Activated T-helper 1 cell treated with anti-CD3 and anti-CD28 coated beads, Interleukin-2, amount 50 U/mL, for 16 hours (primary cell): ENCODE results near the gene SPATS2.

Source experiments
- DNase-seq, 2 donors: peaks; one replicate each; pipeline ENCODE4 v3.0.0-alpha.2; 2020; ENCODE audit warnings: low read depth in 1 of 2, low spot score in 1 of 2

Gene SPATS2

DNA sequence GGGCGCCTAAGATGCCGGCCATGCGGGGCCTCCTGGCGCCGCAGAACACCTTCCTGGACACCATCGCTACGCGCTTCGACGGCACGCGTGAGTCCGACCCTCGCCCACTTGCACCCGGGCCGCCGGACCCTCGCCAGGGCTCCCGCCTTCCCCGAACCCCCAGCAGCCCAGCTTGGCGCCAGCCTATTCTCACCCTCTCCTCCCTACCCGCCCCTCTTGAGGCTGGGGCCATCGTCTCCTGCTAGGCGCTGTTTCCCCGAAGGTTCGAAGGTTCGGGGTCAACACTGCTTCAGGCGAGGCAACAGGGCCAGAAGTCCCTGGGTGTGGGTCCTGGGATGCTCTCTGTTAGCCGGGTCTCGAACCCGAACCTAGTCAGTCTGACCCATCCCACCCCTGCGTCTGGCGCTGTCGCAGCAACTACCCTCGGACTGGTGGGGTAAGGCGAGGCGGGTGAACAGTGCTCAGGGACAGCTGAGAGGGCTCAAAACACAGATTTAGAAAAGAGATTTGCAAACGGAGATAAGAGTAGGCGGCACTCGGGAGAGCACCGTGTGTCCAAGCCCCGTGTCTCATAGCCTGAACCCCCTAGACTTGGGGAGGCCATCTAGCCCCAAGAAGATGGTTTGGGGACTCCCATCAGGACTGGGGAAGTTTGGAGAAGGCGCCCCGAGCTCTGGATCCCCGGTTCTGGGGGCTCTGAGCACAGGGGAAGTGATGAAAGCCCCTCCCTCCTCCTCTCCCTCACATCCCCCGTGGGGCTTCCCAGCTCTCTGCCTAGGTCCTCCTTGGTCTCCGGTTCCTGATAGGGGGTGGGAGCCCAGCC, 172.4 kb downstream of the SPATS2 start:
- no peak for DNase-seq

DNA sequence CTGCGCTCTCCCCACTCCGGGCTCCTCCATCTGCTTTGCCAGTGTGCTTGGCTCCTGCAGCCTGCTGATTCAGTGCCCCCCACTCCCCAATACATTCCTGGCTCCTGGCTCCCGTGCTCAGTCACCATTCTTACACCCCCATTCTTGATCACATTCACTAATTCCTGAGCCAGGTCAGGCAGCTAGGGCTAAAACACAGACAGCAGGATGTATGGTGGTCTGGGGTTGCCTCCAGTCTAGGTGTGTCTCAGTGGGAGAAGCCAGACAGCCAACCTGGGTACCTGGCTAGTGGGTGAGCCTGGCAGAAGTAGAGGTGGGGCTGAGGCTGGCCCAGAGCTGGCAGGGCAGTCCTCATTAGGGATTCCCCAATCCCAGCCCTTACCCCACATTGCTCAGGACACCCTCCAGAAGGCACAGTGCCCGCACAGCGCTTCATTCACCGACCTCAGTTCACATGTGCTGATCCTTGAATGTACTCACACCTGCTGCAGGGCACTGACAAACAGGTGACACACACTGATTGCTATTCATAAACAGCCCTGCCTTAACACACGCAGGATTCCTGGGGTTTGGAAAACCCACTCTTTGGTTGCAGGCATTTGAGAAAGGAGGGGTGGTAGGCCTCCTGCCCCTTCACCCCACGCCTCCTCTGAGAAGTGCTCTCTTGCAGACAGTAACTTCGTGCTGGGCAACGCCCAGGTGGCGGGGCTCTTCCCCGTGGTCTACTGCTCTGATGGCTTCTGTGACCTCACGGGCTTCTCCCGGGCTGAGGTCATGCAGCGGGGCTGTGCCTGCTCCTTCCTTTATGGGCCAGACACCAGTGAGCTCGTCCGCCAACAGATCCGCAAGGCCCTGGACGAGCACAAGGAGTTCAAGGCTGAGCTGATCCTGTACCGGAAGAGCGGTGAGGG, 173.2 kb downstream of the SPATS2 start:
- DNase-seq, result no peak

DNA sequence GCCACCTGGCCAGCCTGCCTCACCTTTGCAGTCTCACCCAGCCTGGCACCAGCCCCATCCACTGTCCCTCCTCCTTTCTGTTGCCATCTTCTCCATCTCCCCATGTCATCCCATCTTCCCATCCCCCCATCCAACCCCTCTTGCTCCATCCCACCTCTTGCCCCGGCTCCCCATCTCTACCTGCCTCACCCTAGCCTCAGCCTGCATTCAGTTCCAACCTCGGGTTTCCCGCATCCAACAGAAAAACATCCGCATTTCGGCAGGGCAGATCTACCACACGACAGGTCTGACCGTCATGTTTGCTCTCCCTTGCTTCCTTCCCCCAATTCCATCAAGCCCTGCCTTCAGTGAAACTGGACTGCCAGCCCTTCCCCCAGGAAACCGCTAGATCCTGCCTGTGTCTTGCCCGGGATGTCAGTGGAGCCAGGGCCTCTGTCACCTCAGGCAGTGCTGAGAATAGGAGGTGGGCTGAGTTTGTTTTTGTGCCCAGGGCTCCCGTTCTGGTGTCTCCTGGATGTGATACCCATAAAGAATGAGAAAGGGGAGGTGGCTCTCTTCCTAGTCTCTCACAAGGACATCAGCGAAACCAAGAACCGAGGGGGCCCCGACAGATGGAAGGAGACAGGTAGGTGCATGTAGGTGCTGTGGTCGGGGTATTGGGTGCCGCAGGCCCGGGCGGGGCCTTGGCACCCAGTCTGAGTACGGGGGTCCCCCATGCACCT, 174.0 kb downstream of the SPATS2 start:
- no peak for DNase-seq

DNA sequence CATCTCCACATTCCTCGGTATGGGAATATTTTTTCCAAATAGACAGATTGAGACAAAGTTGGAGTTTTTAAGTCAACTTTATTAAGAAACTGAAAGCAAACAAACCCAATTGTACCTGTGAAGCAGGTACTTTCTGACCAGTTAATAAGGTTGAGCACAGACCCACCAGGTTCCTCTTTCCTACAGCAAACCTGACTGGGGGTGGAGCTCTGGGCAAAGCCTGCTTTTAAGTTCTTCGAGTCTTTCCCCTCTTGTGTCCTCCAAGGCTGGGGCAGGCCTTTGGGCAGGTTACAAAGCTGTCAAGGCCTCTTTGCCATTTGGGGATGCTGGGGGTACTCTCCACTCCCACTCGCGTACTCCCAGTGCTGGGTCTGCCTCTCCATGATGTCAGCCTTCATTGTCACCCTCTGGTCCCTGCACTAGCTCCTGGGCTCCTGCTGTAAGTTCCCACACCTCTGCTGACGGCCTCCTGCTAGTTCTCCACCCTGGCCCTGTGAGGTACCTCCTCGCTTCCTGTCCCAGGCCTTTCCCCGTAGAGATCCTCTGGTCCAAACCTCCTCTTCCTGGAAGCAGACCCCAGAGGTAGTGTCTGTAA, 174.7 kb downstream of the SPATS2 start:
- no peak for DNase-seq

DNA sequence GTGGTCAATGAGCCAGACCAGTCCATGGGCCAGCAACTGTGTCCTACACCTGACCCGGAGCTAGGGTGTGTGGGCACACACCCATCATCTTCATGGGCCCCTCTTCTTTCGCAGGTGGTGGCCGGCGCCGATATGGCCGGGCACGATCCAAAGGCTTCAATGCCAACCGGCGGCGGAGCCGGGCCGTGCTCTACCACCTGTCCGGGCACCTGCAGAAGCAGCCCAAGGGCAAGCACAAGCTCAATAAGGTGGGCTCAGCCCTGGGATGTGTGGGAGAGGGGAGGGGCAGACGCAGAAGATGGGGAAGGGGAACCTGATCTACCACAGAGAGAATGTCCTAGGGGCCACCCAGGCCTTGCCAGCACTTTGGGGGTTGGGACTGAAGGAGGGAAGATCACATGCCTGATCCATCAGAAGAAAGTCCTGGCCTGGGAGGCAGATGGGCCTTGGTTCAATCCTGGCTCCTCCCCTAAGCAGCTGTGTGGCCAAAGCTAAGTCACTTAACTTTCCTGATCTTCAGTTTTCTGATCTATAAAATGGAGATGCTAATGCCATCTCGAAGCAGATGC, 175.4 kb downstream of the SPATS2 start:
- DNase-seq, result no peak

DNA sequence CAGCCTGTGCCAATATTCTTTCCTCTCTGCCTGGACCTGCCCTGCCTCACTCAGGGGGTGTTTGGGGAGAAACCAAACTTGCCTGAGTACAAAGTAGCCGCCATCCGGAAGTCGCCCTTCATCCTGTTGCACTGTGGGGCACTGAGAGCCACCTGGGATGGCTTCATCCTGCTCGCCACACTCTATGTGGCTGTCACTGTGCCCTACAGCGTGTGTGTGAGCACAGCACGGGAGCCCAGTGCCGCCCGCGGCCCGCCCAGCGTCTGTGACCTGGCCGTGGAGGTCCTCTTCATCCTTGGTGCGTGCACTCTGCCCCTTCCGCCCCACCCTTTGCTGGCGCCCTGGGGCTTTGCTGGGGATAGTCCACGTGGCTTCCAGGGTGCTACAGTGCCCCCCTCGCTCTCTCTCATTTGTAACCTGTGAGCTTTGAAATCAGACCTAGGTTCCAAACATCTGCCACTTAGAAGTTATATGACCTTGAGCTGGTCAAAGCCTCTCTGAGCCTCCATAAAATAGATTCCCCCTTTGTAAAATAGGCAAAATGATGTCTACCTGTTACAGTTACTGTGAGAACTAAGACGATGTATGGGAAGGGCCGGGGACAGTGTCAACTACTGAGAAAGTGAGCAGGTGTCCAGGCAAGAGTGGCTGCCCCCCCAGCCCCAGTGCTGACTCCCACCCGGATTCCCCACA, 176.1 kb downstream of the SPATS2 start:
- no peak for DNase-seq

DNA sequence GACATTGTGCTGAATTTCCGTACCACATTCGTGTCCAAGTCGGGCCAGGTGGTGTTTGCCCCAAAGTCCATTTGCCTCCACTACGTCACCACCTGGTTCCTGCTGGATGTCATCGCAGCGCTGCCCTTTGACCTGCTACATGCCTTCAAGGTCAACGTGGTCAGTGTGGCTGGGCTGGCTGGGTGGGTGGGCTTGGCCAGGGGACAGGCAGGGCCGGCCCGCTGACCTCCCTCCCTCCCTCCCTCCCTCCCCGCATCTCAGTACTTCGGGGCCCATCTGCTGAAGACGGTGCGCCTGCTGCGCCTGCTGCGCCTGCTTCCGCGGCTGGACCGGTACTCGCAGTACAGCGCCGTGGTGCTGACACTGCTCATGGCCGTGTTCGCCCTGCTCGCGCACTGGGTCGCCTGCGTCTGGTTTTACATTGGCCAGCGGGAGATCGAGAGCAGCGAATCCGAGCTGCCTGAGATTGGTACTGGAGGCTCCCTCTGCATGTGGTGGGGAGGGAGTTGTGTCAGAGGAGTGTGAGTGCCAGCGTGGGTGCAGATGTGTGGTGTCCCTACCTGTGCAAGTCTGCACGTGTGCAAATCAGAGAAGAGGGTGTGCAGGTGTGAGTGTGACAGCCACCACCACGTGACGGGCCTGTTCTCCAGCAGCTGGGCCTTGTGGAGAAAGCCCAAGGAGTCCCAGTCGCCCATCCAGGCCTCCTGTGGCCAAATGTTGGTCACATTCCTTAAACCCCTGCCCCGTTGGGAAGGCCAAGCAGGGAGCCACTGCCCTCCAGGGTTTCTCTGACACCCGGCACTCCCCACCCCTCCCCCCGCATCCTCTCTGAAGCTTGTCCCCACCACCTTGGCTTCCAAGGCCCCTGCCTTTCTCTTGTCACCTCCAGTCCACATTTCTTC, 176.9 kb downstream of the SPATS2 start:
- no peak for DNase-seq

DNA sequence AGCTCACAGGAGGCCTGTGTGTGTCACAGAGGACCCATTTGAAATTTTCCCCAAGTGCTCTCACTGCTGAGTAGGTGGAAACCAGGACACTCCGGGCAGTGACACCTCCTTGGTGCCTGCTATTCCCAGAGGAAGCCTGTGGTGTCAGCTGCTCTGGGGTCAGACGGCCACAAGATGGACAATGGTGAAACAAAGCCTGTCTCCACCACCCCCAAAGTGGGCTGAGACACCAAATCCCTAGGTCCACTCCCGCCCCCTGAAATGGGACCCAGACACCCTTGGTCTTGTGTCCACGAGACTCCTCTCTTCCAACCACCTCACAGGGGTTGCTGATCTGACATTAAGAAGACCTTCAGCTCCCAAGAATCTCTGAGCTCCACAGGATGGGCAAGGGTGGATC, 178.6 kb downstream of the SPATS2 start:
- DNase-seq, result no peak

DNA sequence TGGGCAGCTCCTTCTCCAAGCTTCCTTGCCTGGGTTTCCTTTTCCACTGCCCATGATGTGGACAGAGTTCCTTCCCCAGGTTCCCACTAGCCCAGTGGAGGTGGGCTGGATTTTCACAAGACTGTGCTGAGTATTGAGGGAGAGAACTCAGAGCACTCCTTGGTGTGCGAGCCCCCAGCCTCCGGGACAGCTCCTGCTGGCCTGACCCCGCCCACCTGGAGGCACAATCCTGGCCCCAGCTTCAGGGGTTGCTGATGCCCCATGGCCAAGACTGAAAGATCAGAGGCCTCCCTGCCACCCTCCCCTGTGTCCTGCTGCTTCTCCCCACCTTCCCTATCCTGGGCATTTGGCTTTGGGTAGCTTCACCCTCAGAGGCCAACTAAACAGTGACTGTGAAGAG, 179.2 kb downstream of the SPATS2 start:
- no peak for DNase-seq

DNA sequence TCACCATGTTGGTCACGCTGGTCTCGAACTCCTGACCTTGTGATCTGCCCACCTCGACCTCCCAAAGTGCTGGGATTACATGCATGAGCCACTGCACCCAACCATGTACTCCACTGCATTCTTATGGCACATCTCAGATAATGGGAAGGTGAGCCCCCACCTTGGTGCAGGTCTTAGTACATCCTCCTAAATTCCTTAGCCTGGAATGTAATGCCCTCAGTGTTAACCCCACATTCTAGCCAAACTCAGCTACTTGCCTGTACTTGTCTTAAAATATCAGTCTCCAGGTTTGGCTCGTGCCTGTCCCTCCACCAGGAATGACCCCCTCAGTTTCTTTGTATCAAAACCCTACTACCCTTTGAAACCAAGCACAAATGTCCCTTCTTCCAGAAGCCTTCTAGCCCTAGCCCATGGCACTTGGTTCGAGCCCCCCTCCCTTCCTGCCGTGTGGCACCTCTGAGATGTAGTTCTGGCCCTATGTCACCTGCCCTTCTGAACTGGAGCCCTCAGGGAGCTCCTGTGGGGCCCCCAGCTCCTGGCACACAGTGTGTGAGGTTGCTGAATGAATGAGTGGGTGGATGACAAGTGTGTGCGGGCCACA, 179.9 kb downstream of the SPATS2 start:
- no peak for DNase-seq

DNA sequence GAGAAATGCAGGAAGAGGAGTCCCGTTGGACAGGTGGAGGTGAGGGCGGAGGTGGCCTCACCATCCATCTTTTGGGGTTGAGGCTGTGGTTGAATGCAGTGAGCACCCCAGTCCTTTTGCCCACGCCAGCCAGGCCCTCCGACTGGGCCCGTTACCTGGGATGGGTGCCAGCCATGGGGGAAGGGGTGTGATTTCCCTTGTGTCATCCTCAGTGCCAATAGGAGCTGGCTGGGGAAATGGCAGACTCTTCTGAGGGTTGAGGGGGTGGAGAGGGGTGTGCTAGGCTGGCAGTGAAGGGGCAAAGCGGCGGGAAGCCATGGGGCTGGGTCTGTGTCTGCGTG, 181.2 kb downstream of the SPATS2 start:
- no peak for DNase-seq

DNA sequence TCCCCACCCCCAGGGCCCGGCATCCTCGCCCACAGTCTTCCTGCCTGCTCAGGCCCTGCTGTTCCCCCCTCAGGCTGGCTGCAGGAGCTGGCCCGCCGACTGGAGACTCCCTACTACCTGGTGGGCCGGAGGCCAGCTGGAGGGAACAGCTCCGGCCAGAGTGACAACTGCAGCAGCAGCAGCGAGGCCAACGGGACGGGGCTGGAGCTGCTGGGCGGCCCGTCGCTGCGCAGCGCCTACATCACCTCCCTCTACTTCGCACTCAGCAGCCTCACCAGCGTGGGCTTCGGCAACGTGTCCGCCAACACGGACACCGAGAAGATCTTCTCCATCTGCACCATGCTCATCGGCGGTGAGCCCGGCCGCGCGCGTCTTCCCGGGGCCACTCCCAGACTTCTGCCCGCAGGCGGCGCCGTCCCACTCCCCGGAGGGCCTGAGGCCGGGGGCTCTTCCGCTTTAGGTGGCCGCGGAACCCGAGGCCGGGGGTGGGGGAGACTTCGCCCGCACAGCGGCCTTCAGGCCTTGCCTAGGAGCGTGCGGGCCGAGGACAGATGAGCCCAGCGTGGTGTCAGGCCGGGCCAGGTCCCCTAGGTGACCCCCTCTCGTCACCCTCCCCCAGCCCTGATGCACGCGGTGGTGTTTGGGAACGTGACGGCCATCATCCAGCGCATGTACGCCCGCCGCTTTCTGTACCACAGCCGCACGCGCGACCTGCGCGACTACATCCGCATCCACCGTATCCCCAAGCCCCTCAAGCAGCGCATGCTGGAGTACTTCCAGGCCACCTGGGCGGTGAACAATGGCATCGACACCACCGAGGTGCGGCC, 181.8 kb downstream of the SPATS2 start:
- DNase-seq, result no peak

DNA sequence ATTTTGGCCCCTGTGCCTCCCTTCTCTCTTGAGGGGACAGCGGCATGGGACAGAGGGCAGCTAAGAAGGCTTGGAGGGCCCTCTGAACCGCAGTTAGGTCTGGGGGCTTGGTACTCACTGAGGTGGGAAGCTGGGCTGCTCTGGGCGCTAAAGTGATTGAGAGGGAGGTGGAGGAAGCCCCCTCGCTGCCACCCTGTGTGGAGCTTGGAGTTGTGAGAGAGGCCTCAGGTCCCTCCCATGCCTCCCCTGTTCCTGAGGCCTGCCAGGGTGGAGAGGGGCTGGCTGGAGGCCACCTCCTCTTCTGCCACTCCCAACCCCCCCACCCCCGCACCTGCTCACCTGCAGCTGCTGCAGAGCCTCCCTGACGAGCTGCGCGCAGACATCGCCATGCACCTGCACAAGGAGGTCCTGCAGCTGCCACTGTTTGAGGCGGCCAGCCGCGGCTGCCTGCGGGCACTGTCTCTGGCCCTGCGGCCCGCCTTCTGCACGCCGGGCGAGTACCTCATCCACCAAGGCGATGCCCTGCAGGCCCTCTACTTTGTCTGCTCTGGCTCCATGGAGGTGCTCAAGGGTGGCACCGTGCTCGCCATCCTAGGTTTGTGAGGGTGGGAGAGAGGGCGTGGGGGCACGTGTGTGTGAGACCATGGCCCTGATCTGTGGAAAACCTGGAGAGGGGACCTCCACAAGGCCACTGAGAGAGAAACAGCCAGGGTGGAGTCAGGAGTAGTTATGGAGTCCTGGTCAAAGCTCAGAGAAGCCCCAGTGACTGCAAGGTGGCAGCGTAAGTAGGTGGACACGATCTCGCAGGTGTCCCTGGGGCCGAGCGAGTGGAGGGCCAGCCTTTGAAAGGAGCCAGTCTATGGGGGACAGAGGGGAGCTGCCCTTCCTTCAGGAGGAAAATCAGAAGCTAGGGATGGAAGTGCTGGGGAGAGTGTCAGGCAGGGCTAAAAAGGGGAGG, 182.8 kb downstream of the SPATS2 start:
- DNase-seq, result no peak

DNA sequence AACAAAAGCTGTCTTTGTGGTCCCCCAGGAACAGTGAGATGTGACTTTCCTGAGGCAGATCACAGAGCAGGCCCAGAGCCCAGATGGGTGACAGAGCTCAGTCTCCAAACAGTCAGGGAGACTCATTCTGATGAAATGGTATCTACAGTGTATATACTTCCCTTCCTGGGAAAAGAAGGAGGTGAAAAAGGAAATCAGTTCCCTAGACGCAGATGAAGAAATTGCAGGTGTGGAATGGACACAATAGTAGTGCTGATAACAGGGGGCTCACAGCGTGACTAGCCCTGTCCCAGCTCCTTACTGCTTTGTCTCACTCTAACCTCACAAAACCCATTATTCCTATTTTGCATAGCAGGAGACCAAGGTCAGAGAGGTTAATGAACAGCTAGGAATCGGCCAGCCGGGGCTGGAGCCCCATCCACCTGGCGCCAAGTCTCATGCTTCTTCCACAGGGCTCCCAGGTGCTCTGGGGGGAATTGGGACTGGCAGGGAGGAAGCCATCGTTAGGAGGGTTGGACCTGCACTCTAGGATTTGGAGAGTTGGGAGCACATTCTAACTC, 183.5 kb downstream of the SPATS2 start:
- no peak for DNase-seq

DNA sequence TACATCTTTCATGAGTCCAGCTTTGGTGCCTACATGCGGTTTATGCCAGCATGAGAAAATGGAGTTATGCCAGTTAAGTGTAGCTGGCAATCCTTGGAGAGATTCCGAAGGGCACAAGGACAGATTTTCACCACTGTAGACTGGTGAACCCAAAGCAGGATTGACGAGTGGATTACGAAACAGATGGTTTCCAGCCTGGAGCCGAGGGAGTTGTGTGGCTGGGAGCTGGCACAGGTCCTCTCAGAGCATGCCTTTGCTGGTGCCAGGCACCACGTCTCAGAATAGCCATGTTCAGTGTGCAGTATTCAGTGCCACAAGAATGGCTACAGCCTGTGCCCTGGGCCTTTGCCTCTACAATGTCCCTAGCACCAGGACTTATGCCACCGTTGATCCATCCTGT, 184.8 kb downstream of the SPATS2 start:
- DNase-seq, result no peak

DNA sequence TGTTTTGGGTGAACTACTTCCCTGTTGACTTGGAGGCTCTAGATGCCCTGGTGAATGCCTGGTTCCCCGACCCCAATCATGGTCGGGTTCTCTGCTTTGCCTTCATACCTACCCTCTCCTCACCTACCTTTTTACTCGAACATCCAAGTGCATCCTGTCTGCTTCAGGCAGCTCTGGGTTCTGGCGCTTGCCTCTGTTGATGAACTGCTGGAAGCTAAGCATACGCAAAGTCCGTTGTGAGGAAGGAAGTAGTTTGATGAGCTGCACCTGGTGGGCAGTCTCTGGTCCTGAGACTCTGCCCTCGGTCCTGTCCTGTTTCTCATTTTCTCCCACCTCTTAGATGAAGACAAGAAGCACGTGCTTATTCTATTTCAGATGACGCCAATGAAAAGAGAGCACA, 185.2 kb downstream of the SPATS2 start:
- no peak for DNase-seq

DNA sequence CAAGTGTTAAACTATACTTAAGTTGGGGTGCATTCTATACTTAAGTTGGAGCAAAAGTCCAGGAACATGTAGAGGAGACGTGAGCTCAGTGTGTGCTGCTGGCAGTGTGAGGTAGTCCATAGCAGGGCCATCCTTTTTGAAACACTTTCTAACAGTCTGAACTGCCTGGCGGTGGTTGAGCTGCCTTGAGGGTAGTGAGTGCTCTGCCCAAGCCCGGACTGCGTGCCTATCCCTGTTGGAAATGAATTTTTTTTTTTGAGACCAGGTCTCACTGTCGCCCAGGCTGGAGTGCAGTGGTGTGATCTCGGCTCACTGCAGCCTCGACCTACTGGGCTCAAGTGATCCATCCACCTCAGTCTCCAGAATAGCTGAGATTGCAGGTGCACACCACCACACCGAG, 185.6 kb downstream of the SPATS2 start:
- DNase-seq, result no peak
